Measurements from ENCODE around the gene STK38. TPM values are rescaled to one million over a fixed set of nuclear protein-coding genes. Genes with fewer than 3 reads are reported as not detected.

The STK38 gene
- total RNA-seq, 1 experiment from 2014 or later = 53.3 TPM

- Histone ChIP-seq H4K20me1 (ENCODE audit: insufficient read depth) (no peaks in the 10 kb centered on the region; the same call in 1 of the 2 replicates), H3K4me2 (no peak overlapping the region), H3F3A (ENCODE audit: insufficient read depth, low read depth) (peaks cover 43% of the 10 kb centered on the region), H3K27ac (no peak overlapping the region), H3K27me3 (ENCODE audit: insufficient read depth, low read depth) (no peaks in the 10 kb centered on the region), H3K4me3 (no peak overlapping the region), H3K79me2 (ENCODE audit: low read depth) (no peaks in the 10 kb centered on the region), H3K9me3 (ENCODE audit: insufficient read depth, low read depth) (no peaks in the 10 kb centered on the region), H2AFZ (no peak overlapping the region), H3K36me3 (ENCODE audit: low read depth) (peaks cover 16% of the 10 kb centered on the region), H3K9me2 (ENCODE audit: insufficient read depth) (no peaks in the 10 kb centered on the region), H3K4me1 (replicated peaks; ENCODE audit: insufficient read depth) (peaks cover 18% of the 10 kb centered on the region)
- BruUV-seq (replicated peaks) = no TSS peak
- ChIA-PET POLR2A (ENCODE audit: unreplicated experiment) (no interaction called here), CTCF (no interaction called here)
- intact Hi-C loops (cut with micrococcal nuclease; ENCODE audit: unreplicated experiment) = loop anchor here (5.0 kb wide), 1 partner anchor 69 kb away; no protein-coding TSS in a partner anchor
- TF ChIP-seq EZH2 (IDR thresholded peaks at IDR 0.05; ENCODE audit: low read depth) = no peak
- TF ChIP-seq, protein P1, sequence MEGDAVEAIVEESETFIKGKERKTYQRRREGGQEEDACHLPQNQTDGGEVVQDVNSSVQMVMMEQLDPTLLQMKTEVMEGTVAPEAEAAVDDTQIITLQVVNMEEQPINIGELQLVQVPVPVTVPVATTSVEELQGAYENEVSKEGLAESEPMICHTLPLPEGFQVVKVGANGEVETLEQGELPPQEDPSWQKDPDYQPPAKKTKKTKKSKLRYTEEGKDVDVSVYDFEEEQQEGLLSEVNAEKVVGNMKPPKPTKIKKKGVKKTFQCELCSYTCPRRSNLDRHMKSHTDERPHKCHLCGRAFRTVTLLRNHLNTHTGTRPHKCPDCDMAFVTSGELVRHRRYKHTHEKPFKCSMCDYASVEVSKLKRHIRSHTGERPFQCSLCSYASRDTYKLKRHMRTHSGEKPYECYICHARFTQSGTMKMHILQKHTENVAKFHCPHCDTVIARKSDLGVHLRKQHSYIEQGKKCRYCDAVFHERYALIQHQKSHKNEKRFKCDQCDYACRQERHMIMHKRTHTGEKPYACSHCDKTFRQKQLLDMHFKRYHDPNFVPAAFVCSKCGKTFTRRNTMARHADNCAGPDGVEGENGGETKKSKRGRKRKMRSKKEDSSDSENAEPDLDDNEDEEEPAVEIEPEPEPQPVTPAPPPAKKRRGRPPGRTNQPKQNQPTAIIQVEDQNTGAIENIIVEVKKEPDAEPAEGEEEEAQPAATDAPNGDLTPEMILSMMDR (conservative IDR thresholded peaks at IDR 0.05) = no peak
- peak in 1 of 2 experiments; percentile 41 for DNase-seq
Observed at GRCh38 chr6:36491378-36491965, 55.8 kb downstream of the STK38 start.

GRCh38 chr6:36489426-36489825, 57.9 kb downstream of the STK38 start:
- TF ChIP-seq, protein P1 (conservative IDR thresholded peaks at IDR 0.05) = no peak
- TF ChIP-seq EZH2 (IDR thresholded peaks at IDR 0.05; ENCODE audit: low read depth) = no peak
- no peaks in the 10 kb centered on the region for H3K9me3 ChIP-seq (ENCODE audit: insufficient read depth, low read depth)
- DNase-seq = no peak
- H3K27me3 ChIP-seq (ENCODE audit: insufficient read depth, low read depth) = no peaks in the 10 kb centered on the region
- no peak overlapping the region for H3K4me3 ChIP-seq
- H3K4me2 ChIP-seq = no peak overlapping the region
- no peaks in the 10 kb centered on the region for H3K79me2 ChIP-seq (ENCODE audit: low read depth)
- H3F3A ChIP-seq (ENCODE audit: insufficient read depth, low read depth) = peaks cover 32% of the 10 kb centered on the region
- H4K20me1 ChIP-seq (ENCODE audit: insufficient read depth) = no peaks in the 10 kb centered on the region
- no peaks in the 10 kb centered on the region for H3K9me2 ChIP-seq (ENCODE audit: insufficient read depth)
- H3K36me3 ChIP-seq (ENCODE audit: low read depth) = peaks cover 7% of the 10 kb centered on the region
- ChIA-PET CTCF (no interaction called here), POLR2A (ENCODE audit: unreplicated experiment) (no interaction called here)
- H3K27ac ChIP-seq = no peak overlapping the region
- no peak overlapping the region for H2AFZ ChIP-seq
- intact Hi-C loops (cut with micrococcal nuclease; ENCODE audit: unreplicated experiment) = no loop called here
- peaks cover 14% of the 10 kb centered on the region for H3K4me1 ChIP-seq (replicated peaks; ENCODE audit: insufficient read depth)
- BruUV-seq (replicated peaks) = no TSS peak

GRCh38 chr6:36488221-36488620, 59.1 kb downstream of the STK38 start:
- Histone ChIP-seq H3K36me3 (ENCODE audit: low read depth) (peaks cover 8% of the 10 kb centered on the region), H3K4me2 (no peak overlapping the region), H3K9me2 (ENCODE audit: insufficient read depth) (no peaks in the 10 kb centered on the region), H3K9me3 (ENCODE audit: insufficient read depth, low read depth) (no peaks in the 10 kb centered on the region), H2AFZ (no peak overlapping the region), H3K79me2 (ENCODE audit: low read depth) (no peaks in the 10 kb centered on the region), H3K4me3 (no peak overlapping the region), H3K27ac (no peak overlapping the region), H3K27me3 (ENCODE audit: insufficient read depth, low read depth) (no peaks in the 10 kb centered on the region), H4K20me1 (ENCODE audit: insufficient read depth) (no peaks in the 10 kb centered on the region), H3K4me1 (replicated peaks; ENCODE audit: insufficient read depth) (peaks cover 2% of the 10 kb centered on the region), H3F3A (ENCODE audit: insufficient read depth, low read depth) (peaks cover 20% of the 10 kb centered on the region; the same call in 1 of the 2 replicates)
- no peak for TF ChIP-seq EZH2 (IDR thresholded peaks at IDR 0.05; ENCODE audit: low read depth)
- TF ChIP-seq, protein P1 (conservative IDR thresholded peaks at IDR 0.05) = no peak
- POLR2A ChIA-PET (ENCODE audit: unreplicated experiment) = interaction anchor here (0.6 kb wide), 1 partner anchor 239 kb away, joined by 3 read pairs; no protein-coding TSS in a partner anchor
- DNase-seq = no peak
- intact Hi-C loops (cut with micrococcal nuclease; ENCODE audit: unreplicated experiment) = no loop called here
- CTCF ChIA-PET = interaction anchor here (0.6 kb wide), 1 partner anchor 89 kb away, joined by 4 read pairs; no protein-coding TSS in a partner anchor
- no TSS peak for BruUV-seq (replicated peaks)
